IMR-90 (cell line): ENCODE measurements around the gene TPST1. TPM values are rescaled to one million over a fixed set of nuclear protein-coding genes. Genes with fewer than 3 reads are reported as not detected.

Experiments
- ATAC-seq: fragments of 200-7000 bp; cut with Tn5 transposase; 2 replicates; pipeline ENCODE4 v1.9.1; 2020; ENCODE audit warnings: low read depth, mild to moderate bottlenecking, moderate library complexity
- BruUV-seq: library from RNA; stranded (reverse); fragments of 400-500 nt; replicated peaks from 2 replicates; lab custom pipeline; 2021; lab: Mats Ljungman, UMichigan
- CTCF ChIA-PET: fragments of 300-600 bp; formaldehyde crosslinking; extraction: SDS; loops from one replicate; lab custom pipeline; 2021; ENCODE audit warnings: antibody characterized with exemption; lab: Yijun Ruan, JAX
- POLR2A ChIA-PET: fragments of 300-600 bp; sonication (Branson Sonifier 250); formaldehyde crosslinking; loops from one replicate; lab custom pipeline; 2022; ENCODE audit warnings: antibody characterized with exemption; ENCODE audit not compliant: unreplicated experiment; lab: Charles Lee
- DNase-seq: peaks from one replicate; pipeline ENCODE4 v3.0.0; 2013
- H2AFZ ChIP-seq: replicated peaks from 2 replicates; pipeline ENCODE3; 2013; ENCODE audit warnings: low read length, mild to moderate bottlenecking; ENCODE audit not compliant: poor library complexity
- H2AK5ac ChIP-seq: 2 replicates; pipeline ENCODE4 v1.6.1; 2013; ENCODE audit warnings: low read depth, low read length, inconsistent platforms
- H2AK9ac ChIP-seq: replicated peaks from 2 replicates; pipeline ENCODE3; 2013; ENCODE audit warnings: mild to moderate bottlenecking, low read depth, low read length, moderate library complexity; ENCODE audit not compliant: poor library complexity
- H2BK120ac ChIP-seq: 2 replicates; pipeline ENCODE4 v1.6.1; 2013; ENCODE audit warnings: low read depth, low read length, inconsistent platforms
- H2BK15ac ChIP-seq: 3 replicates; pipeline ENCODE4 v1.6.1; 2013; ENCODE audit warnings: low read depth, low read length, inconsistent platforms
- H2BK20ac ChIP-seq: 2 replicates; pipeline ENCODE4 v1.6.1; 2013; ENCODE audit warnings: low read depth, mild to moderate bottlenecking, inconsistent platforms, low read length, moderate library complexity
- H2BK5ac ChIP-seq: 2 replicates; pipeline ENCODE4 v1.6.1; 2013; ENCODE audit warnings: mild to moderate bottlenecking, low read depth, low read length, inconsistent platforms; ENCODE audit not compliant: poor library complexity, severe bottlenecking
- H3K14ac ChIP-seq: replicated peaks from 2 replicates; pipeline ENCODE4 v1.6.1; 2013; ENCODE audit warnings: low read depth, low read length, inconsistent platforms
- H3K18ac ChIP-seq: 2 replicates; pipeline ENCODE4 v1.6.1; 2013; ENCODE audit warnings: low read depth, low read length, control low read depth
- H3K23ac ChIP-seq: 2 replicates; pipeline ENCODE4 v1.6.1; 2013; ENCODE audit warnings: low read depth, low read length, inconsistent platforms
- H3K27ac ChIP-seq: 2 replicates; pipeline ENCODE4 v1.5.1; 2013; ENCODE audit warnings: mild to moderate bottlenecking, control low read depth, low read length; ENCODE audit not compliant: insufficient read depth
- H3K27me3 ChIP-seq: 2 replicates; pipeline ENCODE4 v1.6.1; 2013; ENCODE audit warnings: low read length; ENCODE audit not compliant: control insufficient read depth, insufficient read depth
- H3K36me3 ChIP-seq: 2 replicates; pipeline ENCODE4 v1.6.1; 2013; ENCODE audit warnings: low read length, mixed read lengths; ENCODE audit not compliant: control insufficient read depth, insufficient read depth
- H3K4ac ChIP-seq: 2 replicates; pipeline ENCODE4 v1.6.1; 2013; ENCODE audit warnings: low read depth, low read length, inconsistent platforms
- H3K4me1 ChIP-seq: 2 replicates; pipeline ENCODE4 v1.6.1; 2013; ENCODE audit warnings: low read length, mixed read lengths; ENCODE audit not compliant: control insufficient read depth, insufficient read depth
- H3K4me2 ChIP-seq: 2 replicates; pipeline ENCODE4 v1.6.1; 2013; ENCODE audit warnings: low read depth, mild to moderate bottlenecking, control low read depth, low read length, moderate library complexity
- H3K4me3 ChIP-seq: 2 replicates; pipeline ENCODE4 v1.5.1; 2013; ENCODE audit warnings: low read depth, mild to moderate bottlenecking, control low read depth, low read length, moderate library complexity; ENCODE audit not compliant: insufficient read depth
- H3K56ac ChIP-seq: 2 replicates; pipeline ENCODE4 v1.6.1; 2013; ENCODE audit warnings: low read length, inconsistent platforms; ENCODE audit not compliant: insufficient read depth; ENCODE audit errors: extremely low read depth
- H3K79me1 ChIP-seq, 2 experiments: 2 replicates each; pipeline ENCODE4 v1.6.1; 2013; ENCODE audit warnings: low read length in 2 of 2, inconsistent platforms in 1 of 2, low read depth in 1 of 2
- H3K9ac ChIP-seq: 2 replicates; pipeline ENCODE4 v1.6.1; 2013; ENCODE audit warnings: low read depth, low read length, control low read depth
- H3K9me1 ChIP-seq: 2 replicates; pipeline ENCODE4 v1.6.1; 2013; ENCODE audit warnings: low read length, inconsistent platforms; ENCODE audit not compliant: insufficient read depth
- H3K9me3 ChIP-seq: 2 replicates; pipeline ENCODE4 v1.6.1; 2013; ENCODE audit warnings: low read length; ENCODE audit not compliant: control insufficient read depth, insufficient read depth
- H4K20me1 ChIP-seq: 2 replicates; pipeline ENCODE4 v1.6.1; 2013; ENCODE audit warnings: low read length, inconsistent platforms; ENCODE audit not compliant: insufficient read depth
- H4K5ac ChIP-seq: 2 replicates; pipeline ENCODE4 v1.6.1; 2013; ENCODE audit warnings: mild to moderate bottlenecking, low read depth, low read length, control low read depth
- H4K8ac ChIP-seq, 2 experiments: 2 replicates each; pipeline ENCODE4 v1.6.1; 2013; ENCODE audit warnings: low read depth in 2 of 2, low read length in 2 of 2, control low read depth in 1 of 2, inconsistent platforms in 1 of 2
- H4K91ac ChIP-seq: 2 replicates; pipeline ENCODE4 v1.6.1; 2013; ENCODE audit warnings: low read depth, low read length, inconsistent platforms; ENCODE audit not compliant: insufficient read depth
- BHLHE40 ChIP-seq: fragments of 150-350 bp; IDR thresholded peaks from 2 replicates; pipeline ENCODE4 v1.6.1; 2016; ENCODE audit warnings: mild to moderate bottlenecking, low read depth, low read length
- CEBPB ChIP-seq: IDR thresholded peaks from 2 replicates; pipeline ENCODE4 v1.6.1; 2012; ENCODE audit warnings: low read depth, low read length, improper control_type of control experiment
- CHD1 ChIP-seq: IDR thresholded peaks from 2 replicates; pipeline ENCODE4 v1.6.1; 2012; ENCODE audit warnings: low read depth, low read length, improper control_type of control experiment
- CTCF ChIP-seq: conservative IDR thresholded peaks from 2 replicates; pipeline ENCODE4 v1.5.1; 2012; ENCODE audit warnings: mild to moderate bottlenecking, low read depth, low read length, improper control_type of control experiment
- FOS ChIP-seq: fragments of 150-350 bp; IDR thresholded peaks from 2 replicates; pipeline ENCODE4 v1.6.1; 2016; ENCODE audit warnings: low read depth, low read length
- MAFK ChIP-seq: IDR thresholded peaks from 2 replicates; pipeline ENCODE4 v1.6.1; 2012; ENCODE audit warnings: low read depth, low read length, improper control_type of control experiment
- MAZ ChIP-seq: IDR thresholded peaks from 2 replicates; pipeline ENCODE4 v1.6.1; 2012; ENCODE audit warnings: low read depth, mild to moderate bottlenecking, low read length, improper control_type of control experiment, moderate library complexity, borderline replicate concordance
- MXI1 ChIP-seq: IDR thresholded peaks from 2 replicates; pipeline ENCODE4 v1.6.1; 2012; ENCODE audit warnings: low read depth, mild to moderate bottlenecking, low read length, moderate library complexity, borderline replicate concordance
- POLR2A ChIP-seq: IDR thresholded peaks from 2 replicates; pipeline ENCODE4 v1.6.1; 2012; ENCODE audit warnings: mild to moderate bottlenecking, low read depth, low read length
- RAD21 ChIP-seq: IDR thresholded peaks from 2 replicates; pipeline ENCODE4 v1.6.1; 2012; ENCODE audit warnings: low read length, improper control_type of control experiment
- RCOR1 ChIP-seq: IDR thresholded peaks from 2 replicates; pipeline ENCODE4 v1.6.1; 2012; ENCODE audit warnings: mild to moderate bottlenecking, low read length, improper control_type of control experiment; ENCODE audit not compliant: insufficient replicate concordance
- RFX5 ChIP-seq: IDR thresholded peaks from 2 replicates; pipeline ENCODE4 v1.8.0; 2012; ENCODE audit warnings: low read depth, mild to moderate bottlenecking, low read length, moderate library complexity
- SMC3 ChIP-seq: fragments of 150-350 bp; IDR thresholded peaks from 2 replicates; pipeline ENCODE4 v1.6.1; 2016; ENCODE audit warnings: low read depth, mild to moderate bottlenecking, antibody characterized with exemption, low read length, moderate library complexity
- USF2 ChIP-seq: fragments of 150-350 bp; IDR thresholded peaks from 2 replicates; pipeline ENCODE4 v1.6.1; 2017; ENCODE audit warnings: mild to moderate bottlenecking, antibody characterized with exemption, low read length, low read depth
- dilution Hi-C: fragments of 300-500 bp; cut with HindIII; formaldehyde crosslinking; loops from one replicate; pipeline ENCODE4 v1.14.3; 2018; ENCODE audit warnings: low sequenced_read_pairs; ENCODE audit not compliant: unreplicated experiment
- in situ Hi-C: fragments of 300-500 bp; cut with MboI; formaldehyde crosslinking; loops from 3 replicates; pipeline ENCODE4 v1.14.3; 2019; ENCODE audit warnings: low sequenced_read_pairs, inconsistent platforms, mixed read lengths
- intact Hi-C: fragments of 100-400 bp; cut with micrococcal nuclease; formaldehyde crosslinking; loops from 2 replicates; pipeline ENCODE4 v1.10.0; 2022
- polyA plus RNA-seq, 3 experiments: library from polyadenylated mRNA; depleted of rRNA; stranded (reverse); fragments of >200 nt; gene quantifications; 2 replicates each; pipeline ENCODE4 v1.2.3, GENCODE V29; 2012; ENCODE audit warnings: low replicate concordance in 1 of 3
- total RNA-seq: library from RNA; depleted of rRNA; stranded (reverse); fragments of >200 nt; gene quantifications from 2 replicates; pipeline ENCODE4 v1.2.3, GENCODE V29; 2012
- TF ChIP-seq, protein P1 (sequence below): fragments of 150-350 bp; IDR thresholded peaks from 2 replicates; pipeline ENCODE4 v1.6.1; 2016; ENCODE audit warnings: low read depth, mild to moderate bottlenecking, low read length, moderate library complexity, borderline replicate concordance

Gene TPST1
- total and polyA plus RNA-seq, 2 of the 4 experiments (the other 2 are of a cell fraction) = 37.7 to 58.6 TPM

GRCh38 chr7:66181329-66181728 lies 23.8 kb upstream of the TPST1 start:
- Histone ChIP-seq H2BK20ac (no peak overlapping the region), H3K36me3 (no peaks in the 10 kb centered on the region), H3K56ac (no peak overlapping the region), H4K20me1 (no peaks in the 10 kb centered on the region), H3K23ac (no peak overlapping the region), H3K27me3 (no peaks in the 10 kb centered on the region), H3K4me3 (no peak overlapping the region), H3K18ac (no peak overlapping the region), H2BK5ac (no peak overlapping the region), H2BK15ac (no peak overlapping the region), H2AFZ (no peak overlapping the region), H2AK5ac (no peak overlapping the region), H2BK120ac (no peak overlapping the region), H3K4me1 (peaks cover 10% of the 10 kb centered on the region), H4K5ac (no peak overlapping the region), H4K8ac (no peak overlapping the region), H3K4ac (no peak overlapping the region), H3K79me1 (no peaks in the 10 kb centered on the region), H3K9me3 (peaks cover 2% of the 10 kb centered on the region; the same call in 1 of the 2 replicates), H3K14ac (no peak overlapping the region), H3K27ac (no peak overlapping the region), H4K91ac (no peak overlapping the region), H3K9ac (no peak overlapping the region), H2AK9ac (no peak overlapping the region), H3K9me1 (no peaks in the 10 kb centered on the region), H3K4me2 (no peak overlapping the region)
- intact Hi-C loops (no loop called here), in situ Hi-C loops (no loop called here), dilution Hi-C loops (no loop called here)
- CTCF ChIA-PET = no interaction called here
- POLR2A ChIA-PET = no interaction called here
- no peak for ATAC-seq
- TF ChIP-seq USF2 = no peak
- no peak for TF ChIP-seq POLR2A
- TF ChIP-seq FOS = no peak
- no peak for TF ChIP-seq RFX5
- no peak for TF ChIP-seq SMC3
- TF ChIP-seq BHLHE40 = no peak
- TF ChIP-seq CEBPB = no peak
- no peak for TF ChIP-seq MAZ
- no peak for TF ChIP-seq CTCF
- no peak for TF ChIP-seq MAFK
- TF ChIP-seq RCOR1 = no peak
- no peak for TF ChIP-seq CHD1
- TF ChIP-seq, protein P1, sequence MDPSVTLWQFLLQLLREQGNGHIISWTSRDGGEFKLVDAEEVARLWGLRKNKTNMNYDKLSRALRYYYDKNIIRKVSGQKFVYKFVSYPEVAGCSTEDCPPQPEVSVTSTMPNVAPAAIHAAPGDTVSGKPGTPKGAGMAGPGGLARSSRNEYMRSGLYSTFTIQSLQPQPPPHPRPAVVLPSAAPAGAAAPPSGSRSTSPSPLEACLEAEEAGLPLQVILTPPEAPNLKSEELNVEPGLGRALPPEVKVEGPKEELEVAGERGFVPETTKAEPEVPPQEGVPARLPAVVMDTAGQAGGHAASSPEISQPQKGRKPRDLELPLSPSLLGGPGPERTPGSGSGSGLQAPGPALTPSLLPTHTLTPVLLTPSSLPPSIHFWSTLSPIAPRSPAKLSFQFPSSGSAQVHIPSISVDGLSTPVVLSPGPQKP = no peak
- TF ChIP-seq MXI1 = no peak
- TF ChIP-seq RAD21 = no peak
- BruUV-seq = no TSS peak
- no peak for DNase-seq
